ENCODE results near the gene PPP1R15B. TPM values are rescaled to one million over a fixed set of nuclear protein-coding genes. Genes with fewer than 3 reads are reported as not detected.

PPP1R15B gene
- total and polyA plus RNA-seq, 2 donors (not counting 1 experiment from before 2014, with no cell fraction given), result 65.7 to 137 TPM

DNA sequence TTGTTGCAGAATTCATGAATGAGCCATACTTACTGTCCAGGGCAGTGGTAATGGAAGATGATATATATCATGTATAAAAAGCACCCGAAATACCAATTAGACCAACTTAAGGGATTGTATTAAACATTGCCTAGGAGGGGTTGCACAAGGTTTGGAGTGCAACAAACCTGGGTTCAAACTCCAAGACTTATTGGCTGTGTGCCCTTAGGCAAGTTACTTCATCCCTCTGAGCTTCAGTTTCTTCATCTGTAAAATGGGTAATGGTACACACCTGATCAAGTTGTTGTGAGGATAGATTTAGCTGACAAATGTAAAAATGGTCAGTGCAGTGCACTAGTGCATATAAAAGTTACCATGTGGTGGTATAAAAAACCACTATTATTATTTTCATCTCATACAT lies 9.8 kb upstream of the PPP1R15B start:
- no CpG with 5 or more reads among the region's 1 CpG for WGBS (ENCODE audit: insufficient coverage)
- H3K27me3 ChIP-seq (replicated peaks in 1 of 4; ENCODE audit: control extremely low read depth in 1 of 4, control insufficient read depth in 3 of 4, insufficient read depth in 4 of 4, low read length in 3 of 4), result no peaks in the 10 kb centered on the region
- H3K9me3 Mint-ChIP-seq (ENCODE audit: insufficient read depth), result no peaks in the 10 kb centered on the region
- no peak overlapping the region for H3K9ac ChIP-seq (ENCODE audit: low read length)
- TF ChIP-seq EZH2 (IDR thresholded peaks at IDR 0.05; ENCODE audit: borderline replicate concordance, insufficient read depth, low read depth, low read length, poor library complexity, severe bottlenecking), result no peak
- TF ChIP-seq, protein P1, sequence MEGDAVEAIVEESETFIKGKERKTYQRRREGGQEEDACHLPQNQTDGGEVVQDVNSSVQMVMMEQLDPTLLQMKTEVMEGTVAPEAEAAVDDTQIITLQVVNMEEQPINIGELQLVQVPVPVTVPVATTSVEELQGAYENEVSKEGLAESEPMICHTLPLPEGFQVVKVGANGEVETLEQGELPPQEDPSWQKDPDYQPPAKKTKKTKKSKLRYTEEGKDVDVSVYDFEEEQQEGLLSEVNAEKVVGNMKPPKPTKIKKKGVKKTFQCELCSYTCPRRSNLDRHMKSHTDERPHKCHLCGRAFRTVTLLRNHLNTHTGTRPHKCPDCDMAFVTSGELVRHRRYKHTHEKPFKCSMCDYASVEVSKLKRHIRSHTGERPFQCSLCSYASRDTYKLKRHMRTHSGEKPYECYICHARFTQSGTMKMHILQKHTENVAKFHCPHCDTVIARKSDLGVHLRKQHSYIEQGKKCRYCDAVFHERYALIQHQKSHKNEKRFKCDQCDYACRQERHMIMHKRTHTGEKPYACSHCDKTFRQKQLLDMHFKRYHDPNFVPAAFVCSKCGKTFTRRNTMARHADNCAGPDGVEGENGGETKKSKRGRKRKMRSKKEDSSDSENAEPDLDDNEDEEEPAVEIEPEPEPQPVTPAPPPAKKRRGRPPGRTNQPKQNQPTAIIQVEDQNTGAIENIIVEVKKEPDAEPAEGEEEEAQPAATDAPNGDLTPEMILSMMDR (IDR thresholded peaks at IDR 0.05), result no peak
- no peaks in the 10 kb centered on the region for H3K79me2 ChIP-seq (ENCODE audit: control insufficient read depth, insufficient read depth, low read length)
- ChIA-PET POLR2A (no interaction called here), CTCF (interaction anchor here (0.8 to 4.1 kb wide), 3 partner anchors 10 to 34 kb away, joined by 3 to 23 read pairs (median 4); no protein-coding TSS in a partner anchor)
- H3K27me3 Mint-ChIP-seq, result no peaks in the 10 kb centered on the region
- H3K27ac Mint-ChIP-seq, result peak overlapping the region; percentile 23
- H4K20me1 ChIP-seq (ENCODE audit: control insufficient read depth, insufficient read depth, low read length, poor library complexity, severe bottlenecking), result no peaks in the 10 kb centered on the region
- H3K4me3 Mint-ChIP-seq, result no peak overlapping the region
- no peak overlapping the region for H3K27ac ChIP-seq (ENCODE audit: low read length in 2 of 2)
- H3K4me1 ChIP-seq (ENCODE audit: control insufficient read depth in 2 of 2, insufficient read depth in 2 of 2, low read length in 2 of 2), result peaks cover 22 to 23% of the 10 kb centered on the region in 2 donors
- DNase-seq (no peak), ATAC-seq (ENCODE audit: low read depth) (no peak)
- peaks cover 0 to 4% (median 0%) of the 10 kb centered on the region in 3 donors for H3K9me3 ChIP-seq (ENCODE audit: control extremely low read depth in 1 of 3, control insufficient read depth in 2 of 3, insufficient read depth in 1 of 3, low read length in 2 of 3)
- peaks cover 31% of the 10 kb centered on the region for H3K4me1 Mint-ChIP-seq
- no peak overlapping the region for H3K4me2 ChIP-seq (replicated peaks; ENCODE audit: low read depth, low read length, poor library complexity, severe bottlenecking)
- no peak overlapping the region for H3K4me3 ChIP-seq (ENCODE audit: control extremely low read depth in 1 of 5, extremely low read depth in 1 of 5, insufficient read depth in 1 of 5, low read depth in 2 of 5, low read length in 4 of 5)
- intact Hi-C loops (cut with micrococcal nuclease), result no loop called here
- peaks cover 0 to 45% of the 10 kb centered on the region in 2 experiments for H3K36me3 ChIP-seq (replicated peaks in 1 of 2; ENCODE audit: control extremely low read depth in 1 of 2, control insufficient read depth in 1 of 2, extremely low read depth in 1 of 2, insufficient read depth in 2 of 2, low read length in 1 of 2)
- H2AFZ ChIP-seq (ENCODE audit: insufficient read depth, low read depth, low read length, poor library complexity, severe bottlenecking), result no peak overlapping the region

DNA sequence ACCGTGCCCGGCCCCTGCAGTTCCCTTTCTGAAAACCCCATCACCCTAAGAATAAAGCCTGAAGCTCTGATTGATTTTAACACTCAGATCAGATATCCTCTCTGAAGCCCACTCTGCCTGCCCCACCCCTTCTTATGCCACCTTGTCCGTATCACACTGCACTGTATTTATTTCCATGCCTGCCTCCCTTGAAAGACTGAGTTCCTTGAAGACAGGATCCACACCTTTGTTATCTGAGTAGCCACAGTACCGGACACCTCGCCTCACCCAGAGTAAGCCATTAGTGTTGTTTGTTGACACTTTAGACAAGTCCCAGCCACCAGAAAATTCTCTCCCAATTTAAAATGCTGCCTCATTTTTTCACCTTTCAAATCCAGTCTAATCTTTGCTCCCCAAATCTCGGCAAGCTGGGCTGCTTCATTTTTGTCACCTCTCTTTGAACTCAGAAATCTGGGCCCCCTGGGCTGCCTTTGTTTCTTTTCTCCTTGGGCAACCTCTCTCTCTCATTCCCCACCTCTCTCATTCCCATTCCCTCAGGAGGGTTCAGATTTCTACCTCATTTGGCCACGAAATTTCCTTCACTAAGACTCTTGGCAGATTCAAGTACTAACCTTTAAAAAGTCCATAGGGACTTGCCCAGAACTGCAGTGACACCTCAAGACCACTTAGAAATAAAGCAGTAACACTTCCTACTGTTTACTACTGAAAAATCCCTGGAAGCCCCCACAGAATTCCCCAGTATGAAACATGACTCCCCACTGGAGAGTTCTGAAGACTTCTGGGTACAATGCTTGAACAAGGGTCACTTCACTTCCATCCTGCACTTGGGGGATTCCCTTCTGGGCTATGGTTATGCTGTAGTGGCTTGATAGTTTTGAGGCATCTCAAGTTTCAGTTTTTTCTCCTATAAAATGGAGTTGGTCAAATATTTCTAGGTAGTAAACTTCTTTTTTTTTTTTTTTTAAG lies 8.7 kb upstream of the PPP1R15B start:
- Histone ChIP-seq H3K4me3 (ENCODE audit: control extremely low read depth in 1 of 5, extremely low read depth in 1 of 5, insufficient read depth in 1 of 5, low read depth in 2 of 5, low read length in 4 of 5) (no peak overlapping the region), H3K9me3 (ENCODE audit: control extremely low read depth in 1 of 3, control insufficient read depth in 2 of 3, insufficient read depth in 1 of 3, low read length in 2 of 3) (peaks cover 0 to 4% (median 0%) of the 10 kb centered on the region in 3 donors), H3K27ac (ENCODE audit: low read length in 2 of 2) (peak overlapping the region in 1 of 2 donors; percentile 59), H3K4me1 (ENCODE audit: control insufficient read depth in 2 of 2, insufficient read depth in 2 of 2, low read length in 2 of 2) (peaks cover 22 to 23% of the 10 kb centered on the region in 2 donors), H3K79me2 (ENCODE audit: control insufficient read depth, insufficient read depth, low read length) (no peaks in the 10 kb centered on the region), H3K36me3 (replicated peaks in 1 of 2; ENCODE audit: control extremely low read depth in 1 of 2, control insufficient read depth in 1 of 2, extremely low read depth in 1 of 2, insufficient read depth in 2 of 2, low read length in 1 of 2) (peaks cover 0 to 34% of the 10 kb centered on the region in 2 experiments), H3K4me2 (replicated peaks; ENCODE audit: low read depth, low read length, poor library complexity, severe bottlenecking) (no peak overlapping the region), H4K20me1 (ENCODE audit: control insufficient read depth, insufficient read depth, low read length, poor library complexity, severe bottlenecking) (no peaks in the 10 kb centered on the region), H3K27me3 (replicated peaks in 1 of 4; ENCODE audit: control extremely low read depth in 1 of 4, control insufficient read depth in 3 of 4, insufficient read depth in 4 of 4, low read length in 3 of 4) (no peaks in the 10 kb centered on the region), H3K9ac (ENCODE audit: low read length) (no peak overlapping the region), H2AFZ (ENCODE audit: insufficient read depth, low read depth, low read length, poor library complexity, severe bottlenecking) (no peak overlapping the region)
- Mint-ChIP-seq H3K4me1 (peaks cover 38% of the 10 kb centered on the region), H3K9me3 (ENCODE audit: insufficient read depth) (no peaks in the 10 kb centered on the region), H3K4me3 (no peak overlapping the region), H3K27me3 (no peaks in the 10 kb centered on the region), H3K27ac (peak overlapping the region; percentile 82)
- no peak for TF ChIP-seq EZH2 (IDR thresholded peaks at IDR 0.05; ENCODE audit: borderline replicate concordance, insufficient read depth, low read depth, low read length, poor library complexity, severe bottlenecking)
- TF ChIP-seq, protein P1 (IDR thresholded peaks at IDR 0.05), result no peak
- DNase-seq (no peak), ATAC-seq (ENCODE audit: low read depth) (no peak)
- intact Hi-C loops (cut with micrococcal nuclease), result no loop called here
- WGBS (ENCODE audit: insufficient coverage), result 77% methylated on average over 6 of the region's 7 CpGs
- POLR2A ChIA-PET, result no interaction called here
- CTCF ChIA-PET, result interaction anchor here (0.6 to 4.1 kb wide), 6 partner anchors 11 to 480 kb away, joined by 3 to 23 read pairs (median 4); no protein-coding TSS in a partner anchor
